Hepatocyte (in vitro differentiated cells): ENCODE data around the gene KCNJ1. TPM values are rescaled to one million over a fixed set of nuclear protein-coding genes. Genes with fewer than 3 reads are reported as not detected.

Experiments
- DNase-seq: peaks from one replicate; pipeline ENCODE4 v3.0.0-alpha.2; 2016; ENCODE audit warnings: low spot score
- H2AFZ ChIP-seq: fragments of 200-600 bp; sonication (generic); 2 replicates; pipeline ENCODE4 v1.6.0; 2016; ENCODE audit warnings: antibody characterized with exemption, mild to moderate bottlenecking
- H3K27ac ChIP-seq: fragments of 200-600 bp; sonication (generic); 2 replicates; pipeline ENCODE4 v1.5.1; 2016; ENCODE audit warnings: mild to moderate bottlenecking
- H3K27me3 ChIP-seq: fragments of 200-600 bp; sonication (generic); 2 replicates; pipeline ENCODE4 v1.6.1; 2016
- H3K36me3 ChIP-seq: fragments of 200-600 bp; sonication (generic); replicated peaks from 2 replicates; pipeline ENCODE4 v1.5.1; 2016; ENCODE audit warnings: low read depth; ENCODE audit not compliant: insufficient read depth
- H3K4me1 ChIP-seq: fragments of 200-600 bp; sonication (generic); 2 replicates; pipeline ENCODE4 v1.5.1; 2016; ENCODE audit warnings: mild to moderate bottlenecking, moderate library complexity; ENCODE audit not compliant: insufficient read depth
- H3K4me2 ChIP-seq: fragments of 200-600 bp; sonication (generic); 2 replicates; pipeline ENCODE4 v1.6.0; 2016
- H3K4me3 ChIP-seq: fragments of 200-600 bp; sonication (generic); 2 replicates; pipeline ENCODE4 v1.5.1; 2016; ENCODE audit warnings: mild to moderate bottlenecking
- H3K79me2 ChIP-seq: fragments of 200-600 bp; sonication (generic); 2 replicates; pipeline ENCODE4 v1.6.0; 2017; ENCODE audit warnings: mild to moderate bottlenecking
- H3K9me2 ChIP-seq: fragments of 200-600 bp; sonication (generic); replicated peaks from 2 replicates; pipeline ENCODE4 v1.6.0; 2017; ENCODE audit warnings: mild to moderate bottlenecking; ENCODE audit not compliant: insufficient read depth
- H3K9me3 ChIP-seq: fragments of 200-600 bp; sonication (generic); 2 replicates; pipeline ENCODE4 v1.5.1; 2016; ENCODE audit warnings: low read depth, mild to moderate bottlenecking
- H4K20me1 ChIP-seq: fragments of 200-600 bp; sonication (generic); 2 replicates; pipeline ENCODE4 v1.6.0; 2016; ENCODE audit warnings: mild to moderate bottlenecking; ENCODE audit not compliant: insufficient read depth, poor library complexity, severe bottlenecking
- EZH2 ChIP-seq: fragments of 200-600 bp; sonication (generic); IDR thresholded peaks from 2 replicates; pipeline ENCODE4 v1.6.1; 2016; ENCODE audit warnings: antibody characterized with exemption, mild to moderate bottlenecking, borderline replicate concordance
- EZH2phosphoT487 ChIP-seq: fragments of 200-600 bp; sonication (generic); IDR thresholded peaks from one replicate; pipeline ENCODE4 v1.6.1; 2018; ENCODE audit warnings: antibody characterized with exemption, mild to moderate bottlenecking, low read depth, moderate library complexity; ENCODE audit not compliant: unreplicated experiment, severe bottlenecking
- WGBS: methylation state at CpG from one replicate; pipeline ENCODE4 v1.1.6; 2016; ENCODE audit warnings: low lambda C conversion rate; ENCODE audit errors: missing lambda C conversion rate; 5-methylcytosine and 5-hydroxymethylcytosine counted together
- polyA plus RNA-seq: library from polyadenylated mRNA; unstranded; fragments of >200 nt; fragmentation: Nextera tagmentation; extraction: Ambion mirVana; gene quantifications from 2 replicates; pipeline ENCODE4 v1.2.1, GENCODE V29; 2016
- total RNA-seq: library from RNA; depleted of rRNA; stranded (reverse); fragments of >200 nt; gene quantifications from 2 replicates; pipeline ENCODE4 v1.2.3, GENCODE V29; 2014
- TF ChIP-seq, protein P1 (sequence below): fragments of 200-600 bp; sonication (generic); IDR thresholded peaks from 2 replicates; pipeline ENCODE4 v1.5.1; 2016; ENCODE audit warnings: antibody characterized with exemption, mild to moderate bottlenecking; ENCODE audit not compliant: poor library complexity

The KCNJ1 gene
- total and polyA plus RNA-seq, 2 experiments from 2014 or later = not detected

DNA sequence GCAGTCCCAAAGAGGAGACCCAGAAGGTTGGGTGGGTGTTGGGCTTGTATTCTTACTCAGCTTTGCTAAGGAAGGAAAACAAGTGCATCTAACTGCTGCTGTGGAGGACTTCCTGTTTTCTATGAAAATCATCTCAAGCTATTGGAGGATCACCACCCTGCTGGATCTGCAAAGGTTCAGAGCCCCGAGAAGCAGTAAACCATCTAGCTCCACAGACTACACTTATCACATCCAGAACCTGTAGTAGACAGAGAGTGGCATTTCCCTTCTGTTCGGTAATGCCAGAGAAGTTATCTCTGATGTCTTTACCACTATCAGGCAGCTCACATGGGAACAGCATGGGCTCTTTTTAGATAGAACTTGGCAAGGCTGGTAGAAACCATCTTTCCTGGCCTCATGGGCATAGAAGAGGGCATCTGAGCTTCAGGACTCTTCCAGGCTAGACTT, 21.7 kb downstream of the KCNJ1 start:
- H3K27ac ChIP-seq = no peak overlapping the region
- peaks cover 5% of the 10 kb centered on the region for H3K27me3 ChIP-seq
- H3K4me2 ChIP-seq = no peak overlapping the region
- WGBS = 89% methylated on average over 2 of the region's 2 CpGs
- TF ChIP-seq EZH2 (no peak), EZH2phosphoT487 (no peak)
- TF ChIP-seq, protein P1, sequence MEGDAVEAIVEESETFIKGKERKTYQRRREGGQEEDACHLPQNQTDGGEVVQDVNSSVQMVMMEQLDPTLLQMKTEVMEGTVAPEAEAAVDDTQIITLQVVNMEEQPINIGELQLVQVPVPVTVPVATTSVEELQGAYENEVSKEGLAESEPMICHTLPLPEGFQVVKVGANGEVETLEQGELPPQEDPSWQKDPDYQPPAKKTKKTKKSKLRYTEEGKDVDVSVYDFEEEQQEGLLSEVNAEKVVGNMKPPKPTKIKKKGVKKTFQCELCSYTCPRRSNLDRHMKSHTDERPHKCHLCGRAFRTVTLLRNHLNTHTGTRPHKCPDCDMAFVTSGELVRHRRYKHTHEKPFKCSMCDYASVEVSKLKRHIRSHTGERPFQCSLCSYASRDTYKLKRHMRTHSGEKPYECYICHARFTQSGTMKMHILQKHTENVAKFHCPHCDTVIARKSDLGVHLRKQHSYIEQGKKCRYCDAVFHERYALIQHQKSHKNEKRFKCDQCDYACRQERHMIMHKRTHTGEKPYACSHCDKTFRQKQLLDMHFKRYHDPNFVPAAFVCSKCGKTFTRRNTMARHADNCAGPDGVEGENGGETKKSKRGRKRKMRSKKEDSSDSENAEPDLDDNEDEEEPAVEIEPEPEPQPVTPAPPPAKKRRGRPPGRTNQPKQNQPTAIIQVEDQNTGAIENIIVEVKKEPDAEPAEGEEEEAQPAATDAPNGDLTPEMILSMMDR = no peak
- no peak for DNase-seq
- H3K4me1 ChIP-seq = no peaks in the 10 kb centered on the region
- H3K9me2 ChIP-seq = no peaks in the 10 kb centered on the region
- no peak overlapping the region for H3K4me3 ChIP-seq
- no peaks in the 10 kb centered on the region for H3K79me2 ChIP-seq
- H3K9me3 ChIP-seq = no peaks in the 10 kb centered on the region
- no peaks in the 10 kb centered on the region for H3K36me3 ChIP-seq
- H4K20me1 ChIP-seq = no peaks in the 10 kb centered on the region
- H2AFZ ChIP-seq = no peak overlapping the region

DNA sequence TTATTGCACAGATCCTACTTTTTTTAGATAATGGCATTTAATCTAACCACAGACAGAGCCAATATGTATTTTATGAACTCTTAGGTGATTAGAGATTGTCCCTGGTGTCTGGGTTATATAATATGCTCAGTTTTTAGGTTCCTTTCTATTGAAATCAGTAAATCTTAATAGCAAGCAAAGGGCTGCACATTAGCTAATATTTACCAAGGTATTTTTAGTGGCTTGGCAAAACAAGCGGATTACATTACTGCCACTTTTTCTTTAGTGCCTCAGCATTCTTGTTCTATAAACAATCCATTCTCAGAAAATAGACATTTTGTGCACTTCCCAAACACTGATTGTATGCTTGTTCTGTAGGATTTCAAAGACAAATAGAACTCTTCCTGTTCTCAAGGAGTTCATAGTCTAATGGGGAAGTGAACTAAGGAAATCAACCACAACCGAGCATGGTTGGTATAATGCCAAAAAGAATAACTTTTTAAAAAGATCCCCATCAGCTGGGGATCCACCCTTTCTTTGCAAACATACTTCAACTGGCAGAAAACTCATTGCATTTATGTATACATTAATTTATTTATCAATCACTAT, 23.8 kb downstream of the KCNJ1 start:
- Histone ChIP-seq H3K4me3 (no peak overlapping the region), H2AFZ (no peak overlapping the region), H3K36me3 (no peaks in the 10 kb centered on the region), H3K9me3 (no peaks in the 10 kb centered on the region), H3K9me2 (no peaks in the 10 kb centered on the region), H3K27ac (no peak overlapping the region), H3K4me1 (no peaks in the 10 kb centered on the region), H3K79me2 (no peaks in the 10 kb centered on the region), H3K27me3 (peaks cover 5% of the 10 kb centered on the region), H3K4me2 (no peak overlapping the region), H4K20me1 (no peaks in the 10 kb centered on the region)
- no peak for DNase-seq
- 64% methylated on average over 2 of the region's 2 CpGs for WGBS
- TF ChIP-seq EZH2phosphoT487 = no peak
- TF ChIP-seq, protein P1 = no peak
- TF ChIP-seq EZH2 = no peak

GRCh38 chr11:128841461-128842072, 25.5 kb downstream of the KCNJ1 start:
- H3K27me3 ChIP-seq = peaks cover 5% of the 10 kb centered on the region
- DNase-seq = no peak
- H3K27ac ChIP-seq = no peak overlapping the region
- H3K79me2 ChIP-seq = no peaks in the 10 kb centered on the region
- H3K4me3 ChIP-seq = no peak overlapping the region
- H2AFZ ChIP-seq = no peak overlapping the region
- H3K4me2 ChIP-seq = no peak overlapping the region
- no peaks in the 10 kb centered on the region for H3K36me3 ChIP-seq
- 97% methylated on average over 7 of the region's 7 CpGs for WGBS
- TF ChIP-seq, protein P1 = no peak
- TF ChIP-seq EZH2 (no peak), EZH2phosphoT487 (no peak)
- H4K20me1 ChIP-seq = no peaks in the 10 kb centered on the region
- H3K9me2 ChIP-seq = no peaks in the 10 kb centered on the region
- no peaks in the 10 kb centered on the region for H3K9me3 ChIP-seq
- no peaks in the 10 kb centered on the region for H3K4me1 ChIP-seq
